Retina (tissue), 1 donor: Measurements from ENCODE around the gene CEP112.
A peak's percentile ranks its signal among the peaks of the same experiment; 100 is the strongest.
"Not testable (repeated sequence)": the region's sequence is repeated elsewhere in the genome, so short reads cannot be mapped to it uniquely, and the experiment has no call there.

Experiments used
- DNase-seq: peaks from one replicate; pipeline ENCODE4 v3.0.0-alpha.2; 2016

The CEP112 gene

GRCh38 chr17:66210208-66210574, 18.3 kb upstream of the CEP112 start:
- DNase-seq = no peak

DNA sequence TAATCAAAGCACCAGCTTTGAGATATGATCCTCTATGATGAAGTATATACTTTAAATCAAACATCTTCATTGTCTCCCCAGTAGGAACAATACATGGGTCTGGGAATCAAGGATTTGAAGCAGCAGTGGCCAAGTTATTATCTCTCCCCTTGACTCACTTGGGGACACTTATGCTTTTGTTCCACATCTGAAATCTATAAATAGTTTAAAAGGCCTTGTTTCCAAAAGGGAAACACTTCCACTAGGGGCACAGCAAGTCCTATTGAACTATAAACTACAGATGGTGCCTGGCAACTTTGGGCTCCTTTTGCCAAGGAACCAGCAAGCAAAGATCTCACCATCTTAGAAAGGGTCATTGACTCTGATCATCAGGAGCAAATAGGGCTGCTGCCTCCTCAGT, 16.0 kb upstream of the CEP112 start:
- DNase-seq = no peak

- no peak for DNase-seq
These were observed 11.5 kb upstream of the CEP112 start for GRCh38 chr17:66203274-66204015.

GRCh38 chr17:66200685-66201092, 8.8 kb upstream of the CEP112 start:
- DNase-seq = peak; percentile 72

DNA sequence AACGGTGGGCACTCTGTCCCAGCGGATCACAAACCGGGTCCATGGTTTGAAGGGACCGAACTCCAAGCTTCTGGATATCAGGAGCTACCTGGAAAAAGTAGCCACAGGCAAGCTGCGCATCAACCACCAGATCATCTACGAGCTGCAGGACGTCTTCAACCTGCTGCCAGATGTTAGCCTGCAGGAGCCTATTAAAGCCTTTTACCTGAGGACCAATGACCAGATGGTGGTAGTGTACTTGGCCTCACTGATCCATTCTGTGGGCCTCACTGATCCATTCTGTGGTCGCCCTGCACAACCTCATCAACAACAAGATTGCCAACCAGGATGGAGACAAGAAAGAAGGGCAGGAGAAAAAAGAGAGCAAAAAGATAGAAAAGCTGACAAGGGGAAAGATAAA, 6.3 kb upstream of the CEP112 start:
- DNase-seq = no peak

DNA sequence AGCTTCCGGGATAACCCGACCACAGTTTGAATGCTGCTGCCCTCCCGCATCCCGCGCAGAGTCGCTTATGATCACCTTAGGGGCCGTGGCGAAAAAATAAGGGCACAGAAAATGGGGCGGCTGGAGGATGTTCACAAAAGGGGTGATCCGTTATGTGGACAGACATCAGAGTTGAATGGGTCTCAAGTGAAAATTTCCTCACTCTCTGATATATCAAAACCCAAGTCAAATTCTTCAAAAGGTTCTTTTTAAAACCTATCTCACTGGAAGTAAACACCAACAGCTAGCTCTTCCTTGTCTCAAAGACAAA, 400 bp upstream of the CEP112 start:
- DNase-seq = no peak

DNA sequence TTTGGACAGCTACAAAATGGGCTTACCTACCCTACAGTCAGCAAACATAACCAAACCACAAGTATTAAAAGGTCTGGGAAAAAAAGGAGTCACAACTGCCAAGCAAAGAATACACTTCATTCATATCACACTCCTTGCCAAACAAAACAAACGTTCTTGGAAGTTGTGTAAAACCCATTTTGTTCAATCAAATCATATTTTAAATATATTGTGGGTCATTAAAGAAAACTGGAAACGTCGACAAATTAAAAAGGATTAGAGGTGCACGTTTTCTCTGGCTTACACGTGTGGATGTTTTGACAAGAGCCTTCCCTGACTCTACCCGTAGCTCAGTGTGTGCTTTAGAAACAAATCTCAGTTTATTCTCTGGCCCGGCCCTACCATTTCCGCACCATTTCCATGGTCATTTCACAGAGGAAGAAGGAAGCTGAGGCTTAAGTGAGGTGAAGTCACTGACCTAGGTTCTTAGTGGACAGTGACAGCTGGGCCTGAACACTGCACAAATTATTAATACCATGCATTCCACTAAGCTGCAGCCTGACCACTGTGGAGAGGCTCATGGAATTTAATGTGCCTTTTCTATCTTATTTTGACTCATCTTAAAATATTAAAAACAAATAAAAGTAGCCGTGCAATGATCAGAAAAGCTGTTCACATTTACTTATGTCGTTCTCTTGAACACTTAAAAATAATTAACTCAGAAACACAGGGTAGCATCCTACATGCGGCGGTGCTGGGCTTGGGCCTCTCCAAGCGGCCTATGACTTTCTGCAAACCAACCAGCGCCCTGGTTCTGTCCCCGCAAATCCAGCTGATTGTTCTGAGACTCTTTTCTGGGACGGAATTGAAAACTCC, 968 bp downstream of the CEP112 start:
- DNase-seq = no peak

DNA sequence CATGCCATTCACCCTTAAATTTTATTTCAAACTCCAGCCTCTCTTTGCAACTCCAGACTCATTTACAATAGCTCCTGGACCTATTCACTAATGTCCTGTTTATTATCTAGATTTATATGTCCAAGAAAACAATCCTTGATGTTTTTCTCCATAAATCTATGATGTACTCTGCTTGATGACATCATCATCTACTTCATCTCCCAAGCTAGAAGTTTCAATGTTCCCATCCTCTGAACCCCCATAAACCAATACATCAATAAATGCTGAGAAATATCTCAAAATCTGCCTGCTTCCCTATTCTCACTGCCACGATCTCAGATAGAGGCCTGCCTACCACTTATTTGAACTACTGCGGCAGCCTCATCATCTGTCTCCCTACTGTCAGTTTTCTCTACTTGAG, 4.2 kb downstream of the CEP112 start:
- DNase-seq = no peak

DNA sequence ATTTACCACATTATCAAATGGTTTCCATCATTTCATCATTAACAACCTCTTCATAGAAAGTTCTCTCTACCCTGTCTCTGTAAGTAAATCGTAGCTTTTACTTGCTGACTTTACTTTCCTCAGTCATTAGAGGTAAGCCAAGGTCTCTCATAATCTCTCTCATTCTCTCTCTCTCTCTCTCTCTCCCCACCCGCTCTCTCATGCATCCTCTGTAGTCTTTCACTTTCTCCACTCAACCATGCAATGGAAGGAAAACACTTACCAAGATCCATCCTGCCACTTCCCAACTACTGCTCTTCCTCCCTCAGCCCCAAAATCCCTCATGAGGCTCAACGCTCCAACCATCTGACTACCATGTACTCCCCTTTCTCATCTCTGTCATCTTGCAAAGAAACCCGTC, 6.1 kb downstream of the CEP112 start:
- peak; percentile 40 for DNase-seq

GRCh38 chr17:66184392-66184791, 7.5 kb downstream of the CEP112 start:
- DNase-seq = no peak

GRCh38 chr17:66183529-66183928, 8.4 kb downstream of the CEP112 start:
- DNase-seq = no peak

GRCh38 chr17:66178642-66179041, 13.3 kb downstream of the CEP112 start:
- DNase-seq = no peak

GRCh38 chr17:66177048-66177447, 14.9 kb downstream of the CEP112 start:
- no peak for DNase-seq

GRCh38 chr17:66175892-66176291, 16.0 kb downstream of the CEP112 start:
- DNase-seq = no peak

DNA sequence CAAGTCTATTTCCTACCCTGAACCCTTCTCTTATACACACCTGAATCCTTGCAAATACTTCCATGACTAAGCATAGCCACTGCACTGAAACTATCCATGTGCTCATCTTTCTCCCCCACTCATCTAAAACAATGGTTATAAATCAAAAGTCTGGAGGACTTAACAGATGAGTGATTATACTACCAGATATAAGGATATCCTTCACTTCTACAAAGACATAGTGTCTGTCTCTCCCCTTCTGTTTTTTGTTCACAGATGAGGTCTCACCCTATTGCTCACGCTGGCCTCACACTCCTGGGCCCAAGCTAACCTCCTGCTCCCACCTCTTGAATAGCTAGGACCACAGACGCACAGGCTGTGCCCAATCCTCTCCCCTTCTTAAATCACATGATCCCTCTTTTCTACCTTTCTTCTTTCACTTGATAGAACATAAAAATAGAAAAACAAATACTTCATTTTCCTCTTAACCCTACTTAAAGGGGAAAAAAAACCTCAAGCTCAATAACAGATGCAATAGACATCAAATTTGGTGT, 19.2 kb downstream of the CEP112 start:
- no peak for DNase-seq

DNA sequence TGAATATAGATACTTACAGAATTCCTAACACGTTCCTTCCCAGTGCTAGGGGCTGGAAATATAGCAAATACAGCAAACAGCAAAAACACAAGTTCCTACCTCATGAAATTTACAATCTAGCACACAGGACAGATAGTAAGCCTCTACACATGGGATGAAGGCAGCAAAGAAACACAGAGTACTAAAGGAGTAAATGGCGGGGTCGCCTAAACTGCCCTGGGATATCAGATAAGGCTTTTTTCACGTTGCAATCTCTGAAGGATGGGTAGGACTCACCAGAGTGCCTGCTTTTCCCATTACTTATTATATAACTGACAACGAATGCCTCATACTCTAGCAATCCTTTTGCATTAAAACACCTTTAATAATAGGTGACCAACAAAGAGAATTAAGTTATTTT, 19.8 kb downstream of the CEP112 start:
- no peak for DNase-seq

DNA sequence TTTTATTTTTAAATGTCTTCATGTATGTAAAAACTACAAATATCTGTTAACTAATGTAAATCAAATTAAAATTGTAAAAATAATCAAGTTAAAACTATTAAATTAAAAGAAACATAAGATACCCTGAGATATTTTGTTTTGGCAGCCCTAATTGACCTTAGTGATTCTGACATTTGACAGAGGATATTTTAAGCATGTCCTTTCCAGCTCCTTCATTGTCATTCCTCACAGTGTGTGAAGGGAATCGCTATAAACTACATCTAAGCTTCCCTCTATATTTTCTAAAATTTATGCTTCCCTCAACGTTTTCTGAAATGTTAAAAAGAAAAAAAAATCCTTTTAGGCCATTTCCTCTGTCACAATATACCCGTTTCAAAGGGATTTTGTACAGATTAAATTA, 20.2 kb downstream of the CEP112 start:
- DNase-seq = no peak

GRCh38 chr17:66171172-66171571, 20.8 kb downstream of the CEP112 start:
- no peak for DNase-seq

GRCh38 chr17:66169839-66170238, 22.1 kb downstream of the CEP112 start:
- no peak for DNase-seq

DNA sequence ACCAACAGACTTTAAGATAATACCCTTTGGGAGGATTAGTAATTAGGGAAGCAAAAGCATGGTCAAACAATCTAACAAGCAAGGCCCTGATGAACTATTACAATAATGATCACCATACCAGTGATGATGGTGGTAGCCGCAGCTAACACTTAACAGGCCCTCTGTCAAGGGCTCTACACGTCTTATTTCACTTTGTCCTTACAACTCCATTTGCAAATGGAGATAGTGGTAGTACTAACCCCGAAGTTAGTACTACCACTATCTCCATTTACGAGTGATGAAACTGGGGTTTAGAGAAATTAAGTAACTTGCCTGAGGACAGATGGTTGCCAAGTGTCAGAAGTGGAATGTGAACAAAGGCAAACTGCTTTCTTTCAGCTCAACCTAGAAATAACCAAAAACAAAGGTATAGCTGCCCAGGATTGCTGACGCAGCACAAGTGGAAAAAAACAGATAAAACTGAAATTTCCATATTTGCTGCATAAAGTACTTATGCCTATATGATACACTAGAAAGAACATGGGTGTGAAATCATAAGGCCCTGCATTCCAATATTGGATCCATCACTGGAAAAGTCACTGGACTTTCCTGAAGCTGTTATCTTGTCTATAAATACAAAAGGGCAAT, 24.6 kb downstream of the CEP112 start:
- DNase-seq = no peak

- DNase-seq = no peak
These were observed 26.3 kb downstream of the CEP112 start for GRCh38 chr17:66165537-66166123.

- not testable (repeated sequence) for DNase-seq
These were observed 36.9 kb downstream of the CEP112 start for GRCh38 chr17:66155055-66155454.

- DNase-seq = no peak
These were observed 39.2 kb downstream of the CEP112 start for GRCh38 chr17:66152756-66153155.
